Neural progenitor cell (in vitro differentiated cells): Measurements from ENCODE around the gene TASOR. TPM values are rescaled to one million over a fixed set of nuclear protein-coding genes. Genes with fewer than 3 reads are reported as not detected.
A peak's percentile ranks its signal among the peaks of the same experiment; 100 is the strongest.

Source experiments
- DNase-seq: peaks from one replicate; pipeline ENCODE4 v3.0.0-alpha.2; 2016; ENCODE audit warnings: low spot score
- H2AFZ ChIP-seq: fragments of 200-600 bp; sonication (generic); replicated peaks from 2 replicates; pipeline ENCODE4 v1.6.1; 2016; ENCODE audit warnings: antibody characterized with exemption
- H3F3A ChIP-seq: fragments of 200-600 bp; sonication (generic); 2 replicates; pipeline ENCODE4 v1.6.1; 2016; ENCODE audit warnings: antibody characterized with exemption, low read depth
- H3K27ac ChIP-seq: fragments of 200-600 bp; sonication (generic); 2 replicates; pipeline ENCODE4 v1.5.1; 2016; ENCODE audit warnings: mild to moderate bottlenecking
- H3K27me3 ChIP-seq: fragments of 200-600 bp; sonication (generic); 2 replicates; pipeline ENCODE4 v1.6.1; 2016; ENCODE audit warnings: mild to moderate bottlenecking, moderate library complexity
- H3K36me3 ChIP-seq: fragments of 200-600 bp; sonication (generic); 2 replicates; pipeline ENCODE4 v1.5.1; 2016
- H3K4me1 ChIP-seq: fragments of 200-600 bp; sonication (generic); 2 replicates; pipeline ENCODE4 v1.6.1; 2016; ENCODE audit warnings: mixed run types
- H3K4me2 ChIP-seq: fragments of 200-600 bp; sonication (generic); 2 replicates; pipeline ENCODE4 v1.6.1; 2016
- H3K4me3 ChIP-seq: fragments of 200-600 bp; sonication (generic); 2 replicates; pipeline ENCODE4 v1.5.1; 2016
- H3K79me2 ChIP-seq: fragments of 200-600 bp; sonication (generic); 2 replicates; pipeline ENCODE4 v1.6.1; 2016; ENCODE audit warnings: low read depth
- H3K9ac ChIP-seq: fragments of 200-600 bp; sonication (generic); 2 replicates; pipeline ENCODE4 v1.6.1; 2016
- H3K9me3 ChIP-seq: fragments of 200-600 bp; sonication (generic); 2 replicates; pipeline ENCODE4 v1.5.1; 2016; ENCODE audit warnings: low read depth
- H4K20me1 ChIP-seq: fragments of 200-600 bp; sonication (generic); 2 replicates; pipeline ENCODE4 v1.6.1; 2016; ENCODE audit warnings: low read depth
- H3K27ac Mint-ChIP-seq: 3 replicates; pipeline ENCODE4 v1.8.0; 2021; ENCODE audit warnings: mixed read lengths
- H3K27me3 Mint-ChIP-seq: 2 replicates; pipeline ENCODE4 v1.8.0; 2022; ENCODE audit warnings: low read depth, mild to moderate bottlenecking, inconsistent platforms, moderate library complexity, mixed read lengths; ENCODE audit not compliant: insufficient read depth
- H3K36me3 Mint-ChIP-seq: 3 replicates; pipeline ENCODE4 v1.8.0; 2021; ENCODE audit warnings: mixed read lengths
- H3K4me1 Mint-ChIP-seq: 3 replicates; pipeline ENCODE4 v1.8.0; 2021; ENCODE audit warnings: mixed read lengths
- H3K4me3 Mint-ChIP-seq: 3 replicates; pipeline ENCODE4 v1.8.0; 2021; ENCODE audit warnings: mild to moderate bottlenecking, moderate library complexity, mixed read lengths
- H3K9me3 Mint-ChIP-seq: 3 replicates; pipeline ENCODE4 v1.8.0; 2020; ENCODE audit warnings: mixed read lengths
- CTCF ChIP-seq: fragments of 200-600 bp; sonication (generic); IDR thresholded peaks from 2 replicates; pipeline ENCODE4 v1.5.1; 2017; ENCODE audit warnings: antibody characterized with exemption, mild to moderate bottlenecking
- EZH2 ChIP-seq: fragments of 200-600 bp; sonication (generic); IDR thresholded peaks from 2 replicates; pipeline ENCODE4 v1.6.1; 2017; ENCODE audit warnings: antibody characterized with exemption, mild to moderate bottlenecking, moderate library complexity
- EZH2phosphoT487 ChIP-seq: fragments of 200-600 bp; sonication (generic); IDR thresholded peaks from 2 replicates; pipeline ENCODE4 v1.6.1; 2017; ENCODE audit warnings: antibody characterized with exemption
- total RNA-seq: library from RNA; depleted of rRNA; stranded (reverse); fragments of >200 nt; gene quantifications from 2 replicates; pipeline ENCODE4 v1.2.3, GENCODE V29; 2015; ENCODE audit warnings: low replicate concordance

TASOR gene
- 76.6 and 141 TPM in 2 replicates for total RNA-seq

- H3K9me3 Mint-ChIP-seq = peaks cover 33% of the 10 kb centered on the region
- Histone ChIP-seq H3K79me2 (peaks cover 43% of the 10 kb centered on the region), H3K4me2 (peak within 1 kb of the TSS; percentile 82), H3K4me1 (peaks cover 29% of the 10 kb centered on the region), H3K36me3 (peaks cover 7% of the 10 kb centered on the region), H3K9ac (peak within 1 kb of the TSS; percentile 59), H3K4me3 (peak within 1 kb of the TSS; percentile 75), H2AFZ (peak within 1 kb of the TSS; percentile 95), H3F3A (peaks cover 18% of the 10 kb centered on the region), H3K9me3 (peaks cover 10% of the 10 kb centered on the region), H4K20me1 (peaks cover 29% of the 10 kb centered on the region), H3K27me3 (peaks cover 7% of the 10 kb centered on the region), H3K27ac (peak within 1 kb of the TSS; percentile 87)
- peak within 1 kb of the TSS; percentile 95 for H3K27ac Mint-ChIP-seq
- peaks cover 14% of the 10 kb centered on the region for H3K4me1 Mint-ChIP-seq
- H3K27me3 Mint-ChIP-seq = no peaks in the 10 kb centered on the region
- H3K4me3 Mint-ChIP-seq = peak within 1 kb of the TSS; percentile 93
- peak; percentile 74 for DNase-seq
- peak; percentile 31 for TF ChIP-seq EZH2phosphoT487
- no peak for TF ChIP-seq EZH2
- TF ChIP-seq CTCF = no peak
- H3K36me3 Mint-ChIP-seq = peaks cover 40% of the 10 kb centered on the region
Measured at GRCh38 chr3:56683122-56683817, at the start of gene TASOR. TSS of gene TASOR (minus strand) at chr3:56683265. CDS start at chr3:56683006, 259 bp downstream.

GRCh38 chr3:56732109-56732508 is 49.0 kb upstream of the TASOR start:
- Histone ChIP-seq H3K4me3 (no peak overlapping the region), H3K4me1 (no peaks in the 10 kb centered on the region), H3K36me3 (no peaks in the 10 kb centered on the region), H3F3A (no peaks in the 10 kb centered on the region), H3K9me3 (no peaks in the 10 kb centered on the region), H3K9ac (no peak overlapping the region), H3K27ac (no peak overlapping the region), H4K20me1 (no peaks in the 10 kb centered on the region), H3K4me2 (no peak overlapping the region), H2AFZ (no peak overlapping the region), H3K27me3 (no peaks in the 10 kb centered on the region), H3K79me2 (no peaks in the 10 kb centered on the region)
- Mint-ChIP-seq H3K9me3 (no peaks in the 10 kb centered on the region), H3K4me1 (peaks cover 4% of the 10 kb centered on the region), H3K36me3 (peaks cover 5% of the 10 kb centered on the region), H3K27ac (no peak overlapping the region), H3K4me3 (no peak overlapping the region), H3K27me3 (no peaks in the 10 kb centered on the region)
- TF ChIP-seq CTCF = no peak
- no peak for TF ChIP-seq EZH2phosphoT487
- no peak for TF ChIP-seq EZH2
- no peak for DNase-seq

GRCh38 chr3:56725175-56725574 is 42.1 kb upstream of the TASOR start:
- Histone ChIP-seq H3K27me3 (no peaks in the 10 kb centered on the region), H3K9ac (no peak overlapping the region), H3K36me3 (no peaks in the 10 kb centered on the region), H3K27ac (no peak overlapping the region), H3K4me2 (no peak overlapping the region), H3K4me3 (no peak overlapping the region), H2AFZ (no peak overlapping the region), H3K79me2 (no peaks in the 10 kb centered on the region), H4K20me1 (no peaks in the 10 kb centered on the region), H3F3A (no peaks in the 10 kb centered on the region), H3K4me1 (no peaks in the 10 kb centered on the region), H3K9me3 (no peaks in the 10 kb centered on the region)
- peaks cover 3% of the 10 kb centered on the region for H3K9me3 Mint-ChIP-seq
- peaks cover 7% of the 10 kb centered on the region for H3K4me1 Mint-ChIP-seq
- H3K27ac Mint-ChIP-seq = no peak overlapping the region
- H3K36me3 Mint-ChIP-seq = peaks cover 4% of the 10 kb centered on the region
- peaks cover under 1% of the 10 kb centered on the region for H3K27me3 Mint-ChIP-seq
- TF ChIP-seq EZH2 (no peak), CTCF (no peak)
- no peak overlapping the region for H3K4me3 Mint-ChIP-seq
- no peak for DNase-seq
